GM19452 (cell line): ENCODE data around the gene ATP5F1A.
"Not testable (repeated sequence)": the region's sequence is repeated elsewhere in the genome, so short reads cannot be mapped to it uniquely, and the experiment has no call there.

Experiments used
- ATAC-seq: cut with Tn5 transposase; IDR thresholded peaks from one replicate; pipeline ENCODE4 v1.9.1; 2021; ENCODE audit not compliant: unreplicated experiment

ATP5F1A gene

GRCh38 chr18:46097801-46098615 lies at the start of gene ATP5F1A:
Gene ATP5F1A, minus strand, starts transcription at chr18:46098296. Its CDS starts 65 bp downstream, at chr18:46098231.
- peak; percentile 81 for ATAC-seq

GRCh38 chr18:46141199-46141598 lies 43.1 kb upstream of the ATP5F1A start:
- ATAC-seq = no peak

GRCh38 chr18:46140173-46140572 lies 42.1 kb upstream of the ATP5F1A start:
- ATAC-seq = no peak

GRCh38 chr18:46134920-46135675 lies 37.0 kb upstream of the ATP5F1A start:
- no peak for ATAC-seq

- no peak for ATAC-seq
Observed at GRCh38 chr18:46133534-46133933, 35.4 kb upstream of the ATP5F1A start.

GRCh38 chr18:46130549-46130948 lies 32.5 kb upstream of the ATP5F1A start:
- not testable (repeated sequence) for ATAC-seq

- no peak for ATAC-seq
Observed at GRCh38 chr18:46130061-46130460, 32.0 kb upstream of the ATP5F1A start.

GRCh38 chr18:46126625-46127024 lies 28.5 kb upstream of the ATP5F1A start:
- not testable (repeated sequence) for ATAC-seq

- no peak for ATAC-seq
Observed at GRCh38 chr18:46113751-46114150, 15.7 kb upstream of the ATP5F1A start.

- no peak for ATAC-seq
Observed at GRCh38 chr18:46110406-46110805, 12.3 kb upstream of the ATP5F1A start.

- no peak for ATAC-seq
Observed at GRCh38 chr18:46109386-46109785, 11.3 kb upstream of the ATP5F1A start.

GRCh38 chr18:46104128-46104911 lies 6.2 kb upstream of the ATP5F1A start, which contains the start of gene HAUS1:
Gene HAUS1, plus strand, starts transcription at chr18:46104385. Its CDS starts 27 bp downstream, at chr18:46104412.
- ATAC-seq = peak; percentile 83

GRCh38 chr18:46099463-46099862 lies 1.4 kb upstream of the ATP5F1A start:
- ATAC-seq = no peak

GRCh38 chr18:46098616-46098933 lies 479 bp upstream of the ATP5F1A start:
- ATAC-seq = no peak

GRCh38 chr18:46097431-46097800 lies 680 bp downstream of the ATP5F1A start:
- ATAC-seq = peak; percentile 8

GRCh38 chr18:46096651-46097300 lies 1.3 kb downstream of the ATP5F1A start:
- no peak for ATAC-seq

GRCh38 chr18:46095532-46095931 lies 2.6 kb downstream of the ATP5F1A start:
- no peak for ATAC-seq

GRCh38 chr18:46088501-46088900 lies 9.6 kb downstream of the ATP5F1A start:
- not testable (repeated sequence) for ATAC-seq

GRCh38 chr18:46084431-46084830 lies 13.7 kb downstream of the ATP5F1A start:
- ATAC-seq = no peak

GRCh38 chr18:46080156-46080555 lies 17.9 kb downstream of the ATP5F1A start:
- no peak for ATAC-seq

GRCh38 chr18:46079336-46079735 lies 18.8 kb downstream of the ATP5F1A start:
- ATAC-seq = no peak
